ENCODE results near the gene ENOX1. TPM values are rescaled to one million over a fixed set of nuclear protein-coding genes. Genes with fewer than 3 reads are reported as not detected.

ENOX1 gene
- total RNA-seq, 1 experiment from 2014 or later = not detected

GRCh38 chr13:43760257-43760656 is 26.5 kb downstream of the ENOX1 start:
- in situ Hi-C loops (cut with HindIII; ENCODE audit: low pct_unique_long_range_greater_than_20kb, low sequenced_read_pairs) = no loop called here
- DNase-seq (ENCODE audit: low read depth) = no peak

GRCh38 chr13:43758834-43759233 is 27.9 kb downstream of the ENOX1 start:
- DNase-seq (ENCODE audit: low read depth) = no peak
- in situ Hi-C loops (cut with HindIII; ENCODE audit: low pct_unique_long_range_greater_than_20kb, low sequenced_read_pairs) = no loop called here

GRCh38 chr13:43757266-43757665 is 29.5 kb downstream of the ENOX1 start:
- no peak for DNase-seq (ENCODE audit: low read depth)
- in situ Hi-C loops (cut with HindIII; ENCODE audit: low pct_unique_long_range_greater_than_20kb, low sequenced_read_pairs) = no loop called here

GRCh38 chr13:43755844-43756243 is 30.9 kb downstream of the ENOX1 start:
- DNase-seq (ENCODE audit: low read depth) = no peak
- in situ Hi-C loops (cut with HindIII; ENCODE audit: low pct_unique_long_range_greater_than_20kb, low sequenced_read_pairs) = no loop called here

- in situ Hi-C loops (cut with HindIII; ENCODE audit: low pct_unique_long_range_greater_than_20kb, low sequenced_read_pairs) = no loop called here
- no peak for DNase-seq (ENCODE audit: low read depth)
Measured at GRCh38 chr13:43751624-43752023, 35.1 kb downstream of the ENOX1 start.

- no peak for DNase-seq (ENCODE audit: low read depth)
- in situ Hi-C loops (cut with HindIII; ENCODE audit: low pct_unique_long_range_greater_than_20kb, low sequenced_read_pairs) = no loop called here
Measured at GRCh38 chr13:43749503-43749902, 37.3 kb downstream of the ENOX1 start.

GRCh38 chr13:43744261-43745031 is 42.3 kb downstream of the ENOX1 start:
- in situ Hi-C loops (cut with HindIII; ENCODE audit: low pct_unique_long_range_greater_than_20kb, low sequenced_read_pairs) = no loop called here
- no peak for DNase-seq (ENCODE audit: low read depth)

- no peak for DNase-seq (ENCODE audit: low read depth)
- in situ Hi-C loops (cut with HindIII; ENCODE audit: low pct_unique_long_range_greater_than_20kb, low sequenced_read_pairs) = no loop called here
Measured at GRCh38 chr13:43742911-43743310, 43.9 kb downstream of the ENOX1 start.

GRCh38 chr13:43737392-43737923 is 49.3 kb downstream of the ENOX1 start:
- in situ Hi-C loops (cut with HindIII; ENCODE audit: low pct_unique_long_range_greater_than_20kb, low sequenced_read_pairs) = no loop called here
- no peak for DNase-seq (ENCODE audit: low read depth)

- in situ Hi-C loops (cut with HindIII; ENCODE audit: low pct_unique_long_range_greater_than_20kb, low sequenced_read_pairs) = no loop called here
Measured at GRCh38 chr13:43732726-43733125, 54.0 kb downstream of the ENOX1 start.

GRCh38 chr13:43731296-43731695 is 55.5 kb downstream of the ENOX1 start:
- no peak for DNase-seq (ENCODE audit: low read depth)
- in situ Hi-C loops (cut with HindIII; ENCODE audit: low pct_unique_long_range_greater_than_20kb, low sequenced_read_pairs) = no loop called here

More at GRCh38 chr13:43732726-43733125, 54.0 kb downstream of the ENOX1 start:
- DNase-seq (ENCODE audit: low read depth) = no peak

- in situ Hi-C loops (cut with HindIII; ENCODE audit: low pct_unique_long_range_greater_than_20kb, low sequenced_read_pairs) = no loop called here
- no peak for DNase-seq (ENCODE audit: low read depth)
Measured at GRCh38 chr13:43730642-43731041, 56.1 kb downstream of the ENOX1 start.

GRCh38 chr13:43728421-43728820 is 58.4 kb downstream of the ENOX1 start:
- no peak for DNase-seq (ENCODE audit: low read depth)
- in situ Hi-C loops (cut with HindIII; ENCODE audit: low pct_unique_long_range_greater_than_20kb, low sequenced_read_pairs) = no loop called here

- in situ Hi-C loops (cut with HindIII; ENCODE audit: low pct_unique_long_range_greater_than_20kb, low sequenced_read_pairs) = no loop called here
- DNase-seq (ENCODE audit: low read depth) = no peak
Measured at GRCh38 chr13:43727856-43728255, 58.9 kb downstream of the ENOX1 start.

- in situ Hi-C loops (cut with HindIII; ENCODE audit: low pct_unique_long_range_greater_than_20kb, low sequenced_read_pairs) = no loop called here
- no peak for DNase-seq (ENCODE audit: low read depth)
Measured at GRCh38 chr13:43725460-43725859, 61.3 kb downstream of the ENOX1 start.

- in situ Hi-C loops (cut with HindIII; ENCODE audit: low pct_unique_long_range_greater_than_20kb, low sequenced_read_pairs) = no loop called here
- DNase-seq (ENCODE audit: low read depth) = no peak
Measured at GRCh38 chr13:43720780-43721397, 65.9 kb downstream of the ENOX1 start.

GRCh38 chr13:43698758-43699157 is 88.0 kb downstream of the ENOX1 start:
- no peak for DNase-seq (ENCODE audit: low read depth)
- in situ Hi-C loops (cut with HindIII; ENCODE audit: low pct_unique_long_range_greater_than_20kb, low sequenced_read_pairs) = no loop called here

- no peak for DNase-seq (ENCODE audit: low read depth)
Measured at GRCh38 chr13:43698009-43698408, 88.8 kb downstream of the ENOX1 start.

GRCh38 chr13:43697323-43697722 is 89.4 kb downstream of the ENOX1 start:
- in situ Hi-C loops (cut with HindIII; ENCODE audit: low pct_unique_long_range_greater_than_20kb, low sequenced_read_pairs) = no loop called here

More at GRCh38 chr13:43698009-43698408, 88.8 kb downstream of the ENOX1 start:
- in situ Hi-C loops (cut with HindIII; ENCODE audit: low pct_unique_long_range_greater_than_20kb, low sequenced_read_pairs) = no loop called here

More at GRCh38 chr13:43697323-43697722, 89.4 kb downstream of the ENOX1 start:
- DNase-seq (ENCODE audit: low read depth) = no peak
